ENCODE data around the gene CLEC11A.
"Not testable (repeated sequence)": the region's sequence is repeated elsewhere in the genome, so short reads cannot be mapped to it uniquely, and the experiment has no call there.

CLEC11A gene

GRCh38 chr19:50764409-50764808 is 41.2 kb downstream of the CLEC11A start:
- no peak for DNase-seq (ENCODE audit: low read depth)
- no peak overlapping the region for H3K4me3 ChIP-seq (ENCODE audit: low read depth, low read length)
- TF ChIP-seq CTCF (IDR thresholded peaks at IDR 0.05; ENCODE audit: control insufficient read depth, extremely low read depth, insufficient read depth), result no peak

- DNase-seq (ENCODE audit: low read depth); H3K4me3 ChIP-seq (ENCODE audit: low read depth, low read length): not testable (repeated sequence)
These were observed 43.6 kb downstream of the CLEC11A start for GRCh38 chr19:50766746-50767145.

GRCh38 chr19:50767263-50767662 is 44.1 kb downstream of the CLEC11A start:
- not testable (repeated sequence) for DNase-seq (ENCODE audit: low read depth)

GRCh38 chr19:50768277-50768676 is 45.1 kb downstream of the CLEC11A start:
- DNase-seq (ENCODE audit: low read depth), result no peak
- no peak overlapping the region for H3K4me3 ChIP-seq (ENCODE audit: low read depth, low read length)
- no peak for TF ChIP-seq CTCF (IDR thresholded peaks at IDR 0.05; ENCODE audit: control insufficient read depth, extremely low read depth, insufficient read depth)

More at GRCh38 chr19:50767263-50767662, 44.1 kb downstream of the CLEC11A start:
- H3K4me3 ChIP-seq (ENCODE audit: low read depth, low read length), result not testable (repeated sequence)

- not testable (repeated sequence) for DNase-seq (ENCODE audit: low read depth)
These were observed 47.0 kb downstream of the CLEC11A start, which contains the start of gene GPR32 for GRCh38 chr19:50770164-50770563. TSS of gene GPR32 (plus strand) at chr19:50770464. CDS start at chr19:50770601, 137 bp downstream.

GRCh38 chr19:50770888-50771287 is 47.7 kb downstream of the CLEC11A start:
- H3K4me3 ChIP-seq (ENCODE audit: low read depth, low read length), result no peak overlapping the region
- DNase-seq (ENCODE audit: low read depth), result no peak
- no peak for TF ChIP-seq CTCF (IDR thresholded peaks at IDR 0.05; ENCODE audit: control insufficient read depth, extremely low read depth, insufficient read depth)

More at GRCh38 chr19:50770164-50770563, 47.0 kb downstream of the CLEC11A start, which contains the start of gene GPR32:
- H3K4me3 ChIP-seq (ENCODE audit: low read depth, low read length), result not testable (repeated sequence)

- DNase-seq (ENCODE audit: low read depth), result no peak
- no peak overlapping the region for H3K4me3 ChIP-seq (ENCODE audit: low read depth, low read length)
- no peak for TF ChIP-seq CTCF (IDR thresholded peaks at IDR 0.05; ENCODE audit: control insufficient read depth, extremely low read depth, insufficient read depth)
These were observed 49.3 kb downstream of the CLEC11A start for GRCh38 chr19:50772476-50772875.

GRCh38 chr19:50772912-50773311 is 49.7 kb downstream of the CLEC11A start:
- DNase-seq (ENCODE audit: low read depth); H3K4me3 ChIP-seq (ENCODE audit: low read depth, low read length): not testable (repeated sequence)

GRCh38 chr19:50773454-50773853 is 50.3 kb downstream of the CLEC11A start:
- H3K4me3 ChIP-seq (ENCODE audit: low read depth, low read length); DNase-seq (ENCODE audit: low read depth): not testable (repeated sequence)
